Hematopoietic multipotent progenitor cell treated with erythropoietin and hydrocortisone succinate and interleukin-3 and kit ligand, for 4 days (in vitro differentiated cells): ENCODE measurements around the gene GBE1.
A peak's percentile ranks its signal among the peaks of the same experiment; 100 is the strongest.
"Not testable (repeated sequence)": the region's sequence is repeated elsewhere in the genome, so short reads cannot be mapped to it uniquely, and the experiment has no call there.

Source experiments
- DNase-seq: peaks from one replicate; pipeline ENCODE4 v3.0.0-alpha.2; 2015

Gene GBE1

GRCh38 chr3:81518945-81519344 is 242.5 kb downstream of the GBE1 start:
- DNase-seq = no peak

- DNase-seq = no peak
Observed at GRCh38 chr3:81516042-81516441, 245.4 kb downstream of the GBE1 start.

- DNase-seq = no peak
Observed at GRCh38 chr3:81513591-81513990, 247.9 kb downstream of the GBE1 start.

- peak; percentile 13 for DNase-seq
Observed at GRCh38 chr3:81503026-81503425, 258.4 kb downstream of the GBE1 start.

GRCh38 chr3:81502236-81502635 is 259.2 kb downstream of the GBE1 start:
- peak; percentile 11 for DNase-seq

- no peak for DNase-seq
Observed at GRCh38 chr3:81500039-81500438, 261.4 kb downstream of the GBE1 start.

GRCh38 chr3:81497572-81498251 is 263.7 kb downstream of the GBE1 start:
- no peak for DNase-seq

GRCh38 chr3:81496407-81497104 is 264.9 kb downstream of the GBE1 start:
- DNase-seq = no peak

GRCh38 chr3:81492471-81492870 is 269.0 kb downstream of the GBE1 start:
- DNase-seq = not testable (repeated sequence)

GRCh38 chr3:81492040-81492439 is 269.4 kb downstream of the GBE1 start:
- DNase-seq = no peak

GRCh38 chr3:81490541-81491288 is 270.7 kb downstream of the GBE1 start:
- peak; percentile 93 for DNase-seq

- no peak for DNase-seq
Observed at GRCh38 chr3:81485444-81485865, 276.0 kb downstream of the GBE1 start.

GRCh38 chr3:81484520-81484919 is 276.9 kb downstream of the GBE1 start:
- no peak for DNase-seq

GRCh38 chr3:81483046-81483445 is 278.4 kb downstream of the GBE1 start:
- no peak for DNase-seq

GRCh38 chr3:81477740-81478139 is 283.7 kb downstream of the GBE1 start:
- DNase-seq = no peak

- peak; percentile 63 for DNase-seq
Observed at GRCh38 chr3:81476692-81477091, 284.8 kb downstream of the GBE1 start.

GRCh38 chr3:81472600-81473362 is 288.7 kb downstream of the GBE1 start:
- DNase-seq = peak; percentile 82

GRCh38 chr3:81470524-81471278 is 290.7 kb downstream of the GBE1 start:
- DNase-seq = no peak

- DNase-seq = peak; percentile 37
Observed at GRCh38 chr3:81468391-81468790, 293.1 kb downstream of the GBE1 start.

- no peak for DNase-seq
Observed at GRCh38 chr3:81466201-81466560, 295.3 kb downstream of the GBE1 start.

- DNase-seq = no peak
Observed at GRCh38 chr3:81465510-81466200, 295.8 kb downstream of the GBE1 start.

- DNase-seq = no peak
Observed at GRCh38 chr3:81463781-81464180, 297.7 kb downstream of the GBE1 start.
